ENCODE results near the gene MAPKAPK2.

Gene MAPKAPK2

GRCh38 chr1:206783506-206783905 lies 98.8 kb downstream of the MAPKAPK2 start:
- no peak for DNase-seq
